Measurements from ENCODE around the gene CCDC69. TPM values are rescaled to one million over a fixed set of nuclear protein-coding genes. Genes with fewer than 3 reads are reported as not detected.
A peak's percentile ranks its signal among the peaks of the same experiment; 100 is the strongest.

Gene CCDC69
- total RNA-seq, 2 experiments from 2014 or later, result 24.6 to 27.6 TPM

DNA sequence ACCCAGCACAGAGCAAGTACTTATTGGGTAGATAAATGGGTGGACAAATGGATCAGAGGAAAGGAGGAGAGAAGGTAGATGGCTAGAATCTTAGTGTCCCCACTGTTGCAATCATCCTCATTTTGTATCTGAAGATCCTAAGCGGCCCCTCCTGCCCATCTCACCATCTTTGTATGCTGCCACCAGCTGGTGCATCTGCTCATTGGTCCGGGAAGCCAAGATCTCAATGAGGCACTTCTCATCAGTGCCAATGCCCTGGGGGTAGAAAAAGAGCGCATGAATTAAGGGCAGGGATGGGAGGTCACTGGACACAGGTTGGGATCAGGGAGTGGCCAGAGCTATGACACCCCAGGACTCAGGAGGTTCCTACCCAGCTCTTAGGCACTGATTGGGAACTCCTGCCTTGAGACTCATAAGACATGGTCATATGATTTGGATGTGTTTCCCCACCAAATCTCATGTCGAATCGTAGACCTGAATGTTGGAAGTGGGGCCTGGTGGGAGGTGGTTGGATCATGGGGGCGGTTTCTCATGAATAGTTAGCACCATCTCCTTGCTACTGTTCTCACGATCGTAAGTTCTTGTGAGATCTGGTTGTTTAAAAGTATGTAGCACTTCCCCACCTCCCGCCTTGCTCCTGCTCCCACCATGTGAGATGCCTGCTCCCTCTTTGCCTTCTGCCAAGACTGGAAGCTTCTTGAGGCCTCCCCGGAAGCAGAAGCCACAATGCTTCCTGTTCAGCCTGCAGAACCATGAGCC is 86.6 kb downstream of the CCDC69 start:
- Mint-ChIP-seq H3K27ac (peak overlapping the region; percentile 25), H3K27me3 (no peaks in the 10 kb centered on the region), H3K4me3 (no peak overlapping the region), H3K4me1 (ENCODE audit: low read depth) (peaks cover 65% of the 10 kb centered on the region), H3K36me3 (peaks cover 65% of the 10 kb centered on the region), H3K9me3 (no peaks in the 10 kb centered on the region)
- no peak for DNase-seq
- CTCF ChIA-PET, result interaction anchor here (2.8 to 16.5 kb wide), 3 partner anchors 10 to 29 kb away, joined by 13 to 553 read pairs (median 118); no protein-coding TSS in a partner anchor
- POLR2A ChIA-PET, result no interaction called here
- intact Hi-C loops (cut with micrococcal nuclease), result no loop called here

DNA sequence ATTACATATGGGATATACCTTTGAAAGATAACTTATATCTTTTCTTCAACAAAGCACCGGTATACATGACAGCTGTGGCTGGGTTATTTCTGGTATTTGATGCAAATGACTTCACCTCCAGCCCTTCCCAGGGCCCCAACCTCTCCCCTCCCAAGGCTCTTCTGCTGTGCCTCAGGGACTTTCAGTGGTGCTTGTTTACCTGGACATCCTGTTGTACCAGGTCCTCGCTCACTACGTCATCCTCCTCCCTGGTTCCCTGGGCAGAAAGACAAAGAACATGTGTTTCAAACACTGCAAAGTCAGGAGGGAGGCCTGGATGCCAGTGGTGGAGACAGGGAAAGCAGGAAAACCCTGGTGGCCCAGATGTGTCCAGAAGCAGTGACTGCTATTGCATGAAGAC is 89.7 kb downstream of the CCDC69 start:
- Mint-ChIP-seq H3K4me3 (no peak overlapping the region), H3K36me3 (peaks cover 65% of the 10 kb centered on the region), H3K27ac (peak overlapping the region; percentile 38), H3K9me3 (no peaks in the 10 kb centered on the region), H3K27me3 (no peaks in the 10 kb centered on the region), H3K4me1 (ENCODE audit: low read depth) (peaks cover 64% of the 10 kb centered on the region)
- ChIA-PET POLR2A (no interaction called here), CTCF (interaction anchor here (0.6 to 16.5 kb wide), 3 partner anchors 7 to 58 kb away, joined by 3 to 553 read pairs (median 118); no protein-coding TSS in a partner anchor)
- DNase-seq, result no peak
- intact Hi-C loops (cut with micrococcal nuclease), result no loop called here

DNA sequence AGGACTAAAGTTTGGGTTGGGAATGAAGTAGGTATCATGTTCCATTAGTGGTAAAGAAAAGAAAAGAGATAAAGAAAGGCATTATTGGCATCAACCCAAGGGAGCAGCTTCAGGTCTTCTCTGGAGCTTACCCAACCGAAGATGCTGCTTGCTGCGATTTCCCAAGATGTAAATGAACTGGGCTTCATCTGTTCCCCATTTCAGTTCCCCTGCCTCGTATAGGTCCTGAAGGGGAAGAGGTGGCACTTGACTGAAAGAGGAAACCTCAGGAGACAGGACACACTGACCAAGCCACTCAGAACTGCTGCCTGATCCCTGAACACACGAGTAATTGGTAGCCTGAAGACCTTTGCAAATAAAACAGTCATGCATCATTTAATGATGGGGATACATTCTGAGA is 90.9 kb downstream of the CCDC69 start:
- H3K27me3 Mint-ChIP-seq, result no peaks in the 10 kb centered on the region
- H3K9me3 Mint-ChIP-seq, result no peaks in the 10 kb centered on the region
- peaks cover 65% of the 10 kb centered on the region for H3K36me3 Mint-ChIP-seq
- POLR2A ChIA-PET, result no interaction called here
- no peak overlapping the region for H3K27ac Mint-ChIP-seq
- intact Hi-C loops (cut with micrococcal nuclease), result no loop called here
- H3K4me1 Mint-ChIP-seq (ENCODE audit: low read depth), result peaks cover 62% of the 10 kb centered on the region
- no peak for DNase-seq
- no peak overlapping the region for H3K4me3 Mint-ChIP-seq
- CTCF ChIA-PET, result interaction anchor here (1.9 to 16.5 kb wide), 2 partner anchors 17 to 33 kb away, joined by 9 to 553 read pairs; no protein-coding TSS in a partner anchor

Other genes starting within 250 kb of the CCDC69 start
- gene GPX3, start 203.5 kb downstream of the CCDC69 start, total RNA-seq, result not detected
- 100 to 1,000 TPM; 388 to 401 TPM for gene TNIP1, start 143.1 kb downstream of the CCDC69 start, total RNA-seq
- gene ANXA6, start 66.3 kb downstream of the CCDC69 start, total RNA-seq, result 100 to 1,000 TPM; 430 to 443 TPM
- 10 to 100 TPM; 28.7 to 29.1 TPM for gene GM2A, start 29.1 kb upstream of the CCDC69 start, total RNA-seq
- gene SLC36A3, start 79.7 kb upstream of the CCDC69 start, total RNA-seq, result not detected
- not detected for gene SLC36A2, start 123.5 kb upstream of the CCDC69 start, total RNA-seq
- gene SLC36A1, start 223.5 kb upstream of the CCDC69 start, total RNA-seq, result 1 to 10 TPM; 3.8 to 3.9 TPM